ENCODE measurements around the gene HK2.

HK2 gene

GRCh38 chr2:74873678-74874640 is 40.0 kb downstream of the HK2 start:
- H3K27me3 Mint-ChIP-seq: no peaks in the 10 kb centered on the region
- DNase-seq (no peak), ATAC-seq (no peak)
- H3K9me3 Mint-ChIP-seq: no peaks in the 10 kb centered on the region
- peaks cover 67% of the 10 kb centered on the region for H3K36me3 Mint-ChIP-seq (ENCODE audit: low read depth)
- no peaks in the 10 kb centered on the region for H3K4me1 Mint-ChIP-seq
- no peak overlapping the region for H3K4me3 Mint-ChIP-seq
- H3K27ac Mint-ChIP-seq: peak overlapping the region; percentile 17

GRCh38 chr2:74876081-74876886 is 42.4 kb downstream of the HK2 start:
- Mint-ChIP-seq H3K4me1 (no peaks in the 10 kb centered on the region), H3K27ac (no peak overlapping the region), H3K36me3 (ENCODE audit: low read depth) (peaks cover 83% of the 10 kb centered on the region), H3K9me3 (no peaks in the 10 kb centered on the region), H3K27me3 (no peaks in the 10 kb centered on the region), H3K4me3 (no peak overlapping the region)
- ATAC-seq (peak; percentile 69), DNase-seq (peak; percentile 32)

GRCh38 chr2:74877376-74877775 is 43.4 kb downstream of the HK2 start:
- peaks cover 81% of the 10 kb centered on the region for H3K36me3 Mint-ChIP-seq (ENCODE audit: low read depth)
- H3K27ac Mint-ChIP-seq: no peak overlapping the region
- ATAC-seq: no peak
- H3K4me3 Mint-ChIP-seq: no peak overlapping the region
- no peak for DNase-seq
- no peaks in the 10 kb centered on the region for H3K4me1 Mint-ChIP-seq
- H3K9me3 Mint-ChIP-seq: no peaks in the 10 kb centered on the region
- no peaks in the 10 kb centered on the region for H3K27me3 Mint-ChIP-seq

- Mint-ChIP-seq H3K9me3 (no peaks in the 10 kb centered on the region), H3K4me1 (no peaks in the 10 kb centered on the region), H3K27ac (no peak overlapping the region), H3K36me3 (ENCODE audit: low read depth) (peaks cover 83% of the 10 kb centered on the region), H3K4me3 (no peak overlapping the region), H3K27me3 (no peaks in the 10 kb centered on the region)
- DNase-seq (no peak), ATAC-seq (no peak)
Observed at GRCh38 chr2:74877781-74878433, 44.0 kb downstream of the HK2 start.

- Mint-ChIP-seq H3K4me3 (no peak overlapping the region), H3K4me1 (no peaks in the 10 kb centered on the region), H3K27me3 (no peaks in the 10 kb centered on the region), H3K36me3 (ENCODE audit: low read depth) (peaks cover 83% of the 10 kb centered on the region), H3K9me3 (no peaks in the 10 kb centered on the region), H3K27ac (no peak overlapping the region)
- ATAC-seq (no peak), DNase-seq (no peak)
Observed at GRCh38 chr2:74878551-74878950, 44.6 kb downstream of the HK2 start.

GRCh38 chr2:74880054-74880728 is 46.3 kb downstream of the HK2 start:
- H3K4me1 Mint-ChIP-seq: no peaks in the 10 kb centered on the region
- no peak overlapping the region for H3K4me3 Mint-ChIP-seq
- DNase-seq: no peak
- no peak overlapping the region for H3K27ac Mint-ChIP-seq
- ATAC-seq: no peak
- H3K9me3 Mint-ChIP-seq: no peaks in the 10 kb centered on the region
- H3K27me3 Mint-ChIP-seq: no peaks in the 10 kb centered on the region
- peaks cover 76% of the 10 kb centered on the region for H3K36me3 Mint-ChIP-seq (ENCODE audit: low read depth)

GRCh38 chr2:74881176-74881575 is 47.2 kb downstream of the HK2 start:
- H3K4me3 Mint-ChIP-seq: no peak overlapping the region
- H3K27me3 Mint-ChIP-seq: no peaks in the 10 kb centered on the region
- peaks cover 76% of the 10 kb centered on the region for H3K36me3 Mint-ChIP-seq (ENCODE audit: low read depth)
- ATAC-seq: no peak
- DNase-seq: no peak
- no peaks in the 10 kb centered on the region for H3K4me1 Mint-ChIP-seq
- no peak overlapping the region for H3K27ac Mint-ChIP-seq
- no peaks in the 10 kb centered on the region for H3K9me3 Mint-ChIP-seq

- no peak for ATAC-seq
- H3K9me3 Mint-ChIP-seq: no peaks in the 10 kb centered on the region
- H3K27me3 Mint-ChIP-seq: no peaks in the 10 kb centered on the region
- H3K4me3 Mint-ChIP-seq: no peak overlapping the region
- peaks cover 77% of the 10 kb centered on the region for H3K36me3 Mint-ChIP-seq (ENCODE audit: low read depth)
- no peaks in the 10 kb centered on the region for H3K4me1 Mint-ChIP-seq
- no peak for DNase-seq
- no peak overlapping the region for H3K27ac Mint-ChIP-seq
Observed at GRCh38 chr2:74881626-74882298, 47.8 kb downstream of the HK2 start.

GRCh38 chr2:74882299-74882687 is 48.4 kb downstream of the HK2 start:
- ATAC-seq (no peak), DNase-seq (no peak)
- H3K27ac Mint-ChIP-seq: no peak overlapping the region
- peaks cover 76% of the 10 kb centered on the region for H3K36me3 Mint-ChIP-seq (ENCODE audit: low read depth)
- no peak overlapping the region for H3K4me3 Mint-ChIP-seq
- no peaks in the 10 kb centered on the region for H3K27me3 Mint-ChIP-seq
- H3K9me3 Mint-ChIP-seq: no peaks in the 10 kb centered on the region
- no peaks in the 10 kb centered on the region for H3K4me1 Mint-ChIP-seq

- Mint-ChIP-seq H3K4me1 (no peaks in the 10 kb centered on the region), H3K4me3 (no peak overlapping the region), H3K27ac (no peak overlapping the region), H3K36me3 (ENCODE audit: low read depth) (peaks cover 74% of the 10 kb centered on the region), H3K9me3 (no peaks in the 10 kb centered on the region), H3K27me3 (no peaks in the 10 kb centered on the region)
- DNase-seq (no peak), ATAC-seq (no peak)
Observed at GRCh38 chr2:74883011-74883410, 49.1 kb downstream of the HK2 start.

- H3K4me3 Mint-ChIP-seq: no peak overlapping the region
- ATAC-seq: no peak
- H3K9me3 Mint-ChIP-seq: no peaks in the 10 kb centered on the region
- H3K4me1 Mint-ChIP-seq: no peaks in the 10 kb centered on the region
- no peak overlapping the region for H3K27ac Mint-ChIP-seq
- no peak for DNase-seq
- no peaks in the 10 kb centered on the region for H3K27me3 Mint-ChIP-seq
- peaks cover 73% of the 10 kb centered on the region for H3K36me3 Mint-ChIP-seq (ENCODE audit: low read depth)
Observed at GRCh38 chr2:74884118-74884762, 50.3 kb downstream of the HK2 start.

- DNase-seq (no peak), ATAC-seq (no peak)
- Mint-ChIP-seq H3K27ac (no peak overlapping the region), H3K4me1 (no peaks in the 10 kb centered on the region), H3K27me3 (no peaks in the 10 kb centered on the region), H3K36me3 (ENCODE audit: low read depth) (peaks cover 73% of the 10 kb centered on the region), H3K9me3 (no peaks in the 10 kb centered on the region), H3K4me3 (no peak overlapping the region)
Observed at GRCh38 chr2:74884866-74885265, 50.9 kb downstream of the HK2 start.

- peaks cover 74% of the 10 kb centered on the region for H3K36me3 Mint-ChIP-seq (ENCODE audit: low read depth)
Observed at GRCh38 chr2:74886251-74886650, 52.3 kb downstream of the HK2 start.

More at GRCh38 chr2:74886251-74886650, 52.3 kb downstream of the HK2 start:
- Mint-ChIP-seq H3K27me3 (no peaks in the 10 kb centered on the region), H3K4me3 (no peak overlapping the region), H3K9me3 (no peaks in the 10 kb centered on the region), H3K27ac (peak overlapping the region; percentile 29), H3K4me1 (no peaks in the 10 kb centered on the region)
- ATAC-seq (no peak), DNase-seq (no peak)
